Neural progenitor cell (in vitro differentiated cells): ENCODE measurements around the gene LINGO4. TPM values are rescaled to one million over a fixed set of nuclear protein-coding genes. Genes with fewer than 3 reads are reported as not detected.

ENCODE experiments used
- DNase-seq: peaks from one replicate; pipeline ENCODE4 v3.0.0-alpha.2; 2016; ENCODE audit warnings: low spot score
- H2AFZ ChIP-seq: fragments of 200-600 bp; sonication (generic); replicated peaks from 2 replicates; pipeline ENCODE4 v1.6.1; 2016; ENCODE audit warnings: antibody characterized with exemption
- H3F3A ChIP-seq: fragments of 200-600 bp; sonication (generic); 2 replicates; pipeline ENCODE4 v1.6.1; 2016; ENCODE audit warnings: antibody characterized with exemption, low read depth
- H3K27ac ChIP-seq: fragments of 200-600 bp; sonication (generic); 2 replicates; pipeline ENCODE4 v1.5.1; 2016; ENCODE audit warnings: mild to moderate bottlenecking
- H3K27me3 ChIP-seq: fragments of 200-600 bp; sonication (generic); 2 replicates; pipeline ENCODE4 v1.6.1; 2016; ENCODE audit warnings: mild to moderate bottlenecking, moderate library complexity
- H3K36me3 ChIP-seq: fragments of 200-600 bp; sonication (generic); 2 replicates; pipeline ENCODE4 v1.5.1; 2016
- H3K4me1 ChIP-seq: fragments of 200-600 bp; sonication (generic); 2 replicates; pipeline ENCODE4 v1.6.1; 2016; ENCODE audit warnings: mixed run types
- H3K4me2 ChIP-seq: fragments of 200-600 bp; sonication (generic); 2 replicates; pipeline ENCODE4 v1.6.1; 2016
- H3K4me3 ChIP-seq: fragments of 200-600 bp; sonication (generic); 2 replicates; pipeline ENCODE4 v1.5.1; 2016
- H3K79me2 ChIP-seq: fragments of 200-600 bp; sonication (generic); 2 replicates; pipeline ENCODE4 v1.6.1; 2016; ENCODE audit warnings: low read depth
- H3K9ac ChIP-seq: fragments of 200-600 bp; sonication (generic); 2 replicates; pipeline ENCODE4 v1.6.1; 2016
- H3K9me3 ChIP-seq: fragments of 200-600 bp; sonication (generic); 2 replicates; pipeline ENCODE4 v1.5.1; 2016; ENCODE audit warnings: low read depth
- H4K20me1 ChIP-seq: fragments of 200-600 bp; sonication (generic); 2 replicates; pipeline ENCODE4 v1.6.1; 2016; ENCODE audit warnings: low read depth
- H3K27ac Mint-ChIP-seq: 3 replicates; pipeline ENCODE4 v1.8.0; 2021; ENCODE audit warnings: mixed read lengths
- H3K27me3 Mint-ChIP-seq: 2 replicates; pipeline ENCODE4 v1.8.0; 2022; ENCODE audit warnings: low read depth, mild to moderate bottlenecking, inconsistent platforms, moderate library complexity, mixed read lengths; ENCODE audit not compliant: insufficient read depth
- H3K36me3 Mint-ChIP-seq: 3 replicates; pipeline ENCODE4 v1.8.0; 2021; ENCODE audit warnings: mixed read lengths
- H3K4me1 Mint-ChIP-seq: 3 replicates; pipeline ENCODE4 v1.8.0; 2021; ENCODE audit warnings: mixed read lengths
- H3K4me3 Mint-ChIP-seq: 3 replicates; pipeline ENCODE4 v1.8.0; 2021; ENCODE audit warnings: mild to moderate bottlenecking, moderate library complexity, mixed read lengths
- H3K9me3 Mint-ChIP-seq: 3 replicates; pipeline ENCODE4 v1.8.0; 2020; ENCODE audit warnings: mixed read lengths
- CTCF ChIP-seq: fragments of 200-600 bp; sonication (generic); IDR thresholded peaks from 2 replicates; pipeline ENCODE4 v1.5.1; 2017; ENCODE audit warnings: antibody characterized with exemption, mild to moderate bottlenecking
- EZH2 ChIP-seq: fragments of 200-600 bp; sonication (generic); IDR thresholded peaks from 2 replicates; pipeline ENCODE4 v1.6.1; 2017; ENCODE audit warnings: antibody characterized with exemption, mild to moderate bottlenecking, moderate library complexity
- EZH2phosphoT487 ChIP-seq: fragments of 200-600 bp; sonication (generic); IDR thresholded peaks from 2 replicates; pipeline ENCODE4 v1.6.1; 2017; ENCODE audit warnings: antibody characterized with exemption
- total RNA-seq: library from RNA; depleted of rRNA; stranded (reverse); fragments of >200 nt; gene quantifications from 2 replicates; pipeline ENCODE4 v1.2.3, GENCODE V29; 2015; ENCODE audit warnings: low replicate concordance

The LINGO4 gene
- total RNA-seq, 1 donor from 2014 or later = not detected

GRCh38 chr1:151798571-151798970, 6.6 kb downstream of the LINGO4 start:
- no peak overlapping the region for H3K27ac Mint-ChIP-seq
- Histone ChIP-seq H2AFZ (peak overlapping the region; percentile 63), H4K20me1 (no peaks in the 10 kb centered on the region), H3K4me3 (no peak overlapping the region), H3K9me3 (no peaks in the 10 kb centered on the region), H3K9ac (peak overlapping the region; percentile 32), H3K27me3 (no peaks in the 10 kb centered on the region), H3K4me2 (no peak overlapping the region), H3K36me3 (no peaks in the 10 kb centered on the region), H3F3A (peaks cover 10% of the 10 kb centered on the region), H3K27ac (no peak overlapping the region), H3K4me1 (peaks cover 10% of the 10 kb centered on the region), H3K79me2 (no peaks in the 10 kb centered on the region)
- no peaks in the 10 kb centered on the region for H3K9me3 Mint-ChIP-seq
- H3K27me3 Mint-ChIP-seq = peaks cover 9% of the 10 kb centered on the region
- no peak for TF ChIP-seq CTCF
- no peak for TF ChIP-seq EZH2phosphoT487
- no peak for TF ChIP-seq EZH2
- H3K4me3 Mint-ChIP-seq = no peak overlapping the region
- peaks cover 15% of the 10 kb centered on the region for H3K4me1 Mint-ChIP-seq
- H3K36me3 Mint-ChIP-seq = no peaks in the 10 kb centered on the region
- DNase-seq = no peak

- Histone ChIP-seq H3K27me3 (peaks cover 9% of the 10 kb centered on the region), H3K27ac (no peak overlapping the region), H4K20me1 (no peaks in the 10 kb centered on the region), H3K4me2 (peak overlapping the region; percentile 95), H3K4me3 (peak overlapping the region; percentile 80), H2AFZ (peak overlapping the region; percentile 55), H3K4me1 (peaks cover 13% of the 10 kb centered on the region), H3K79me2 (no peaks in the 10 kb centered on the region), H3F3A (peaks cover 13% of the 10 kb centered on the region), H3K36me3 (no peaks in the 10 kb centered on the region), H3K9me3 (no peaks in the 10 kb centered on the region), H3K9ac (peak overlapping the region; percentile 12)
- H3K27ac Mint-ChIP-seq = peak overlapping the region; percentile 63
- H3K9me3 Mint-ChIP-seq = no peaks in the 10 kb centered on the region
- H3K36me3 Mint-ChIP-seq = no peaks in the 10 kb centered on the region
- TF ChIP-seq CTCF = no peak
- peak; percentile 50 for TF ChIP-seq EZH2phosphoT487
- no peak for TF ChIP-seq EZH2
- H3K4me3 Mint-ChIP-seq = peak overlapping the region; percentile 93
- H3K4me1 Mint-ChIP-seq = peaks cover 17% of the 10 kb centered on the region
- peak; percentile 65 for DNase-seq
- peaks cover 7% of the 10 kb centered on the region for H3K27me3 Mint-ChIP-seq
Observed at GRCh38 chr1:151790940-151791651, 14.1 kb downstream of the LINGO4 start.

GRCh38 chr1:151790071-151790939, 14.9 kb downstream of the LINGO4 start, which contains the start of gene TDRKH:
TDRKH (minus strand) TSS chr1:151790500; CDS start chr1:151783022, 7,478 bp downstream.
- no peak for TF ChIP-seq EZH2phosphoT487
- TF ChIP-seq EZH2 = peak; percentile 18
- peak; percentile 41 for TF ChIP-seq CTCF
- peak; percentile 99 for DNase-seq
- Histone ChIP-seq H3K4me2 (peak within 1 kb of the TSS; percentile 95), H2AFZ (peak within 1 kb of the TSS; percentile 93), H3K79me2 (no peaks in the 10 kb centered on the region), H3K27ac (no peak within 1 kb of the TSS), H3K4me3 (peak within 1 kb of the TSS; percentile 80), H3K36me3 (no peaks in the 10 kb centered on the region), H4K20me1 (no peaks in the 10 kb centered on the region), H3K27me3 (peaks cover 9% of the 10 kb centered on the region), H3K9ac (peak within 1 kb of the TSS; percentile 12), H3K4me1 (peaks cover 13% of the 10 kb centered on the region), H3K9me3 (no peaks in the 10 kb centered on the region), H3F3A (peaks cover 13% of the 10 kb centered on the region)
- Mint-ChIP-seq H3K9me3 (no peaks in the 10 kb centered on the region), H3K36me3 (no peaks in the 10 kb centered on the region), H3K4me1 (peaks cover 17% of the 10 kb centered on the region), H3K27me3 (peaks cover 6% of the 10 kb centered on the region), H3K27ac (peak within 1 kb of the TSS; percentile 20), H3K4me3 (peak within 1 kb of the TSS; percentile 93)
